ENCODE data around the gene STK32A.
"Not testable (repeated sequence)": the region's sequence is repeated elsewhere in the genome, so short reads cannot be mapped to it uniquely, and the experiment has no call there.

STK32A gene

GRCh38 chr5:147359581-147359980 lies 124.8 kb downstream of the STK32A start:
- Histone ChIP-seq H3K4me1 (ENCODE audit: insufficient read depth, low read length, severe bottlenecking) (no peaks in the 10 kb centered on the region), H3F3A (ENCODE audit: insufficient read depth, low read length) (no peaks in the 10 kb centered on the region), H3K36me3 (ENCODE audit: insufficient read depth, low read length) (no peaks in the 10 kb centered on the region), H3K27ac (ENCODE audit: low read depth, low read length, poor library complexity, severe bottlenecking) (no peak overlapping the region), H3K4me2 (ENCODE audit: low read length) (no peak overlapping the region), H3K27me3 (ENCODE audit: insufficient read depth, low read length) (no peaks in the 10 kb centered on the region), H3K4me3 (ENCODE audit: low read depth, low read length, poor library complexity, severe bottlenecking) (no peak overlapping the region), H2AFZ (ENCODE audit: low read length) (no peak overlapping the region), H3K79me2 (ENCODE audit: insufficient read depth, low read length) (no peaks in the 10 kb centered on the region), H4K20me1 (ENCODE audit: insufficient read depth, low read length) (no peaks in the 10 kb centered on the region), H3K9me2 (ENCODE audit: low read depth, low read length) (no peaks in the 10 kb centered on the region), H3K9ac (ENCODE audit: low read length) (no peak overlapping the region), H3K9me3 (ENCODE audit: low read length) (no peaks in the 10 kb centered on the region)
- TF ChIP-seq, protein P1, sequence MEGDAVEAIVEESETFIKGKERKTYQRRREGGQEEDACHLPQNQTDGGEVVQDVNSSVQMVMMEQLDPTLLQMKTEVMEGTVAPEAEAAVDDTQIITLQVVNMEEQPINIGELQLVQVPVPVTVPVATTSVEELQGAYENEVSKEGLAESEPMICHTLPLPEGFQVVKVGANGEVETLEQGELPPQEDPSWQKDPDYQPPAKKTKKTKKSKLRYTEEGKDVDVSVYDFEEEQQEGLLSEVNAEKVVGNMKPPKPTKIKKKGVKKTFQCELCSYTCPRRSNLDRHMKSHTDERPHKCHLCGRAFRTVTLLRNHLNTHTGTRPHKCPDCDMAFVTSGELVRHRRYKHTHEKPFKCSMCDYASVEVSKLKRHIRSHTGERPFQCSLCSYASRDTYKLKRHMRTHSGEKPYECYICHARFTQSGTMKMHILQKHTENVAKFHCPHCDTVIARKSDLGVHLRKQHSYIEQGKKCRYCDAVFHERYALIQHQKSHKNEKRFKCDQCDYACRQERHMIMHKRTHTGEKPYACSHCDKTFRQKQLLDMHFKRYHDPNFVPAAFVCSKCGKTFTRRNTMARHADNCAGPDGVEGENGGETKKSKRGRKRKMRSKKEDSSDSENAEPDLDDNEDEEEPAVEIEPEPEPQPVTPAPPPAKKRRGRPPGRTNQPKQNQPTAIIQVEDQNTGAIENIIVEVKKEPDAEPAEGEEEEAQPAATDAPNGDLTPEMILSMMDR (IDR thresholded peaks at IDR 0.05; ENCODE audit: low read length): no peak

DNA sequence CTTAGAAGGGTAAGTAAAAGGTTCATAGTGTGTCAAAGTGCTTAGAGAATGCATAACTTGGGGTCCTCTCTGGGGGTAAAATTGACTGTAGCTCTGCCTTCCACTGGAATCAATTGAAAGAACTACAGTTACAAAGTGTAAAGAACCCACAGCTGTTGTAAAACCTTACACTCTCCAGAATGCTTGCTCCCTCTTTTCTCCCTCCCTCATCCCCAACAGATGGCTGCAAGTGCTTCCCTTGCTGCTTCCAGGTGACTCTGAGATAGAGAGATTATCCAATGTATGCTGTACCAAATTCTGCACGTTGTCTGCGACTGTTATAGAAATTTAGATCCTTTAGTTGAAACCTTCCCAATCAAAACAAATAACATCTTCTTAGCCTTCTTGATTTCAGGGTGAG lies 126.0 kb downstream of the STK32A start:
- Histone ChIP-seq H3K4me1 (ENCODE audit: insufficient read depth, low read length, severe bottlenecking) (no peaks in the 10 kb centered on the region), H3K9ac (ENCODE audit: low read length) (no peak overlapping the region), H3K79me2 (ENCODE audit: insufficient read depth, low read length) (no peaks in the 10 kb centered on the region), H2AFZ (ENCODE audit: low read length) (no peak overlapping the region), H3K27me3 (ENCODE audit: insufficient read depth, low read length) (no peaks in the 10 kb centered on the region), H3K4me2 (ENCODE audit: low read length) (no peak overlapping the region), H3K9me2 (ENCODE audit: low read depth, low read length) (no peaks in the 10 kb centered on the region), H3K4me3 (ENCODE audit: low read depth, low read length, poor library complexity, severe bottlenecking) (no peak overlapping the region), H3K27ac (ENCODE audit: low read depth, low read length, poor library complexity, severe bottlenecking) (no peak overlapping the region), H3K9me3 (ENCODE audit: low read length) (no peaks in the 10 kb centered on the region), H3F3A (ENCODE audit: insufficient read depth, low read length) (no peaks in the 10 kb centered on the region), H4K20me1 (ENCODE audit: insufficient read depth, low read length) (no peaks in the 10 kb centered on the region), H3K36me3 (ENCODE audit: insufficient read depth, low read length) (no peaks in the 10 kb centered on the region)
- TF ChIP-seq EZH2 (IDR thresholded peaks at IDR 0.05; ENCODE audit: borderline replicate concordance, low read length): no peak
- TF ChIP-seq, protein P1 (IDR thresholded peaks at IDR 0.05; ENCODE audit: low read length): no peak

- no peak overlapping the region for H3K27ac ChIP-seq (ENCODE audit: low read depth, low read length, poor library complexity, severe bottlenecking)
- H3K4me3 ChIP-seq (ENCODE audit: low read depth, low read length, poor library complexity, severe bottlenecking): no peak overlapping the region
- H3K9me3 ChIP-seq (ENCODE audit: low read length): no peaks in the 10 kb centered on the region
- H3K79me2 ChIP-seq (ENCODE audit: insufficient read depth, low read length): no peaks in the 10 kb centered on the region
- no peaks in the 10 kb centered on the region for H3K36me3 ChIP-seq (ENCODE audit: insufficient read depth, low read length)
- H2AFZ ChIP-seq (ENCODE audit: low read length): no peak overlapping the region
- H3F3A ChIP-seq (ENCODE audit: insufficient read depth, low read length): no peaks in the 10 kb centered on the region
- no peaks in the 10 kb centered on the region for H3K27me3 ChIP-seq (ENCODE audit: insufficient read depth, low read length)
- TF ChIP-seq, protein P1 (IDR thresholded peaks at IDR 0.05; ENCODE audit: low read length): no peak
- no peak for TF ChIP-seq EZH2 (IDR thresholded peaks at IDR 0.05; ENCODE audit: borderline replicate concordance, low read length)
- H3K9ac ChIP-seq (ENCODE audit: low read length): no peak overlapping the region
- H4K20me1 ChIP-seq (ENCODE audit: insufficient read depth, low read length): no peaks in the 10 kb centered on the region
- H3K9me2 ChIP-seq (ENCODE audit: low read depth, low read length): no peaks in the 10 kb centered on the region
- no peaks in the 10 kb centered on the region for H3K4me1 ChIP-seq (ENCODE audit: insufficient read depth, low read length, severe bottlenecking)
- H3K4me2 ChIP-seq (ENCODE audit: low read length): no peak overlapping the region
Measured at GRCh38 chr5:147361441-147362175, 126.8 kb downstream of the STK32A start.

- H4K20me1 ChIP-seq (ENCODE audit: insufficient read depth, low read length); H3K4me2 ChIP-seq (ENCODE audit: low read length); H3K9me2 ChIP-seq (ENCODE audit: low read depth, low read length); H3K4me1 ChIP-seq (ENCODE audit: insufficient read depth, low read length, severe bottlenecking); H3K4me3 ChIP-seq (ENCODE audit: low read depth, low read length, poor library complexity, severe bottlenecking); H3K9ac ChIP-seq (ENCODE audit: low read length); H3K27me3 ChIP-seq (ENCODE audit: insufficient read depth, low read length); H3K79me2 ChIP-seq (ENCODE audit: insufficient read depth, low read length); H3K27ac ChIP-seq (ENCODE audit: low read depth, low read length, poor library complexity, severe bottlenecking); H3F3A ChIP-seq (ENCODE audit: insufficient read depth, low read length); H3K9me3 ChIP-seq (ENCODE audit: low read length); H2AFZ ChIP-seq (ENCODE audit: low read length); H3K36me3 ChIP-seq (ENCODE audit: insufficient read depth, low read length): not testable (repeated sequence)
Measured at GRCh38 chr5:147367381-147367780, 132.6 kb downstream of the STK32A start.
